Adipocyte (in vitro differentiated cells): ENCODE data around the gene MSI2.

Experiments
- DNase-seq: peaks from one replicate; pipeline ENCODE4 v3.0.0-alpha.2; 2015; ENCODE audit warnings: low read depth
- H3K27me3 ChIP-seq: replicated peaks from 2 replicates; pipeline ENCODE4 v1.7.0; 2013; ENCODE audit warnings: mild to moderate bottlenecking, low read length, moderate library complexity; ENCODE audit not compliant: control insufficient read depth, insufficient read depth
- H3K36me3 ChIP-seq: 2 replicates; pipeline ENCODE4 v1.7.0; 2013; ENCODE audit warnings: low read length, mild to moderate bottlenecking, moderate library complexity; ENCODE audit not compliant: control insufficient read depth, insufficient read depth, severe bottlenecking
- H3K4me1 ChIP-seq: 2 replicates; pipeline ENCODE4 v1.7.0; 2013; ENCODE audit warnings: mild to moderate bottlenecking, low read length, moderate library complexity; ENCODE audit not compliant: control insufficient read depth, insufficient read depth
- H3K4me3 ChIP-seq: 2 replicates; pipeline ENCODE4 v1.7.0; 2013; ENCODE audit warnings: mild to moderate bottlenecking, low read length, moderate library complexity
- H3K9ac ChIP-seq: 2 replicates; pipeline ENCODE4 v1.7.0; 2013; ENCODE audit warnings: mild to moderate bottlenecking, low read length, moderate library complexity
- H3K9me3 ChIP-seq: 2 replicates; pipeline ENCODE4 v1.7.0; 2013; ENCODE audit warnings: mild to moderate bottlenecking, low read length, moderate library complexity; ENCODE audit not compliant: control insufficient read depth

Gene MSI2

DNA sequence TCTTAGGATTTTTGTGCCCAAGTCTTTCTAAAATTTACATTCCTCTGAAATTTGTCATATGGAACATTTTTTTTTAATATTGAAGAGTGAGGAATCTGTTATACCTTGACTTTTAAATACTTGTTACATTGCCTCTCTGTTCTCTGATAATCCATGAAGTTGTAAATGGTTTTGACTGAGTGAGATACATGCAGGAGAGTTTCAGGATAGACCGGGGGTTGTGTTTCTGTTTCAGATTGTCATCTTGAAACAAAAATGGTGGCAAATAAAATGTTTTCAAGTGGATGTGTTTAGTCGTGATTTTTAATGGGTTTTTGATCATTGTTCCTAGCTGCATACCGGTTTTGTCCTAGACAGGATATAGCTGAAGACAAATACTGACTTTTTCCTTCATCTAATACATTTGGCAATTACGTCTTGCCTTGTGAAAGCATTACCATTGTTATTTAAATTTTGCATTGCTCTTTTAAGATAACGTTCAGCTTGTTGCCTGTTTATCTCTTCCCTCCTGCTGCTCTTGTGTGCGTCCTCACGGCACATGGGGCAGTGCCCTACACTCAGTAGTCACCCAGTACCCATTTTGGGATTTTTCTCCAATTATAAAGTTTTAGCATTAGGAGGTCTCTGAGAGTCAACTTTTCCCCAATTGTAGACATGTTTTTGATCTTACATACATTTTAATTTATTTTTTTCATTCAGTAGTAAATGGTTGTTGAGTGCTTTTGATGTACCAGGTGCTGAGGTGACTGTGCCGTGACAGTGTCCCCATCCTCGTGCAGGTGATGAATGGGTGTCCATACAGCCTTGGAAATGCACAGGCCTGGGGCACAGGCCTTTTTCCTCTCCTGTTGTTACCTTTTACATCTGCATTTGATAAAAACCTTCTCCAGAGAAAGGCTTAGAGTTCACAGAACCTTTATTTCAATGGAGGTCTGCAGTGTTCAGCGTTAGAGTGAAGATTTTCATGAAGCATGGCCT lies 169.9 kb downstream of the MSI2 start:
- Histone ChIP-seq H3K36me3 (no peaks in the 10 kb centered on the region), H3K4me3 (no peak overlapping the region), H3K9me3 (no peaks in the 10 kb centered on the region), H3K9ac (no peak overlapping the region), H3K27me3 (no peaks in the 10 kb centered on the region), H3K4me1 (no peaks in the 10 kb centered on the region)
- no peak for DNase-seq

- no peak for DNase-seq
- Histone ChIP-seq H3K27me3 (no peaks in the 10 kb centered on the region), H3K4me1 (no peaks in the 10 kb centered on the region), H3K9me3 (no peaks in the 10 kb centered on the region), H3K9ac (no peak overlapping the region), H3K36me3 (no peaks in the 10 kb centered on the region), H3K4me3 (no peak overlapping the region)
Measured at GRCh38 chr17:57429966-57430365, 173.6 kb downstream of the MSI2 start.

DNA sequence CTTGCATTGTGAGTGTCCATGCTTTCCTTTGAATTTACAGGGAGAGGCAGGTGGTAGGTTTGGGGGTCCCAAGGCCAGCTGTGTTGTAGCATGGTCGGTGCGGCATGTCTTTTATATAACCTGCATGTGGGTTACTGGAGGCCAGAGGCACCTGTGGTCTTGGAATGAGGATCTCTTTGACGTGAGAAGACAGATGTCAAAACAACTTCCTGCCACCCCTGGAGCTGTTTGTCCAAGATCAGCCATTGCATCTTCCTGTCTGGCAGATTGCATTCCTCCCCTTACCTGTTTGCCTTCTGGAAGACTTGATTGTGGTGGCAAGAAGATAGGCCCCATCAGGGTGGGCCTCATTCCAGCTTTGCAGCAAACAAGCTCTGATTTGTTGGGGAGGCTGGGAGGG lies 175.1 kb downstream of the MSI2 start:
- Histone ChIP-seq H3K36me3 (no peaks in the 10 kb centered on the region), H3K4me1 (no peaks in the 10 kb centered on the region), H3K9ac (no peak overlapping the region), H3K27me3 (no peaks in the 10 kb centered on the region), H3K4me3 (no peak overlapping the region), H3K9me3 (no peaks in the 10 kb centered on the region)
- no peak for DNase-seq

GRCh38 chr17:57432507-57433277 lies 176.4 kb downstream of the MSI2 start:
- DNase-seq, result no peak
- no peaks in the 10 kb centered on the region for H3K36me3 ChIP-seq

GRCh38 chr17:57433452-57433851 lies 177.1 kb downstream of the MSI2 start:
- DNase-seq, result no peak
- H3K4me3 ChIP-seq, result no peak overlapping the region

More at GRCh38 chr17:57432507-57433277, 176.4 kb downstream of the MSI2 start:
- Histone ChIP-seq H3K9me3 (no peaks in the 10 kb centered on the region), H3K9ac (no peak overlapping the region), H3K4me1 (no peaks in the 10 kb centered on the region), H3K4me3 (no peak overlapping the region), H3K27me3 (no peaks in the 10 kb centered on the region)

DNA sequence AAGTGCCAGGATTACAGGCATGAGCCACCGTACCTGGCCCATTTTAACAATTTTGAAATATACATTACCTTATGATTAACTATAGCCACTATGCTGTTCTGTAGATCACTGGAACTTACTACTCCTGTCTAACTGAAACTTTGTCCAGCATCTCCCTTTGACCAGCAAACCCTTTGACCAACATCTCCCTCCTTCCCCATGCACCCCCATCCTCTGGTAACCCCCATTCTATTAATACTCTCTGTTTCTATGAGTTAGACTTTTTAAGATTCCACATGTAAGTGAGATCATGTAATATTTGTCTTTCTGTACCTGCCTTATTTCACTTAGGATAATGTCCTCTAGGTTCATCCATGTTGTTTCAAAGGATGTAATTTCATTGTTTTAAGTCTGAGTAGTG lies 178.0 kb downstream of the MSI2 start:
- Histone ChIP-seq H3K9me3 (no peaks in the 10 kb centered on the region), H3K4me3 (no peak overlapping the region)

More at GRCh38 chr17:57433452-57433851, 177.1 kb downstream of the MSI2 start:
- no peak overlapping the region for H3K9ac ChIP-seq
- no peaks in the 10 kb centered on the region for H3K4me1 ChIP-seq
- H3K27me3 ChIP-seq, result no peaks in the 10 kb centered on the region
- no peaks in the 10 kb centered on the region for H3K9me3 ChIP-seq
- no peaks in the 10 kb centered on the region for H3K36me3 ChIP-seq

DNA sequence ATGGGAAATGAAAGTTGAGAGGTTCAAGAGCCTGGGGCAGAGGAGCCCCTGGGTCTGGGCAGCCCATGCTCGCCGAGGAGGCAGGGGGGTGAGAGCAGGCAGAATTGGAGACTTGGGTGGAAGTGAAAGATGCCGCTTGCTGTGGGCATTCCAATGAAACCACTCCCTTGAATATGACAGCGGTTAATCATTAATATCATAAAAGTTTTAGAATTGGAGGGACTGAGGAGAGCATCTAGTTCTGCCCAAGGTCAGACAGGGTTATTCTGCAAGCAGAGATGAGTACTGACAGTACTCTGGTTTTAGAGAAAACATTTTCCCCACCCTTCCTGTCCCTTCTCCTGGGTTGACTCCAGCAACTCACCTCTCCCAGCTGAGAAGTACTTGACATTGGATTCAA lies 180.2 kb downstream of the MSI2 start:
- peaks cover 15% of the 10 kb centered on the region for H3K4me1 ChIP-seq

More for the DNA sequence above, 178.0 kb downstream of the MSI2 start:
- Histone ChIP-seq H3K27me3 (no peaks in the 10 kb centered on the region), H3K9ac (no peak overlapping the region), H3K36me3 (no peaks in the 10 kb centered on the region), H3K4me1 (no peaks in the 10 kb centered on the region)
- no peak for DNase-seq

GRCh38 chr17:57438066-57438731 lies 181.9 kb downstream of the MSI2 start:
- no peak for DNase-seq

More for the DNA sequence above, 180.2 kb downstream of the MSI2 start:
- H3K9me3 ChIP-seq, result no peaks in the 10 kb centered on the region
- H3K4me3 ChIP-seq, result no peak overlapping the region
- DNase-seq, result no peak
- no peaks in the 10 kb centered on the region for H3K36me3 ChIP-seq
- H3K9ac ChIP-seq, result no peak overlapping the region
- no peaks in the 10 kb centered on the region for H3K27me3 ChIP-seq

GRCh38 chr17:57439651-57440050 lies 183.3 kb downstream of the MSI2 start:
- Histone ChIP-seq H3K4me1 (peaks cover 17% of the 10 kb centered on the region), H3K4me3 (no peak overlapping the region), H3K27me3 (no peaks in the 10 kb centered on the region), H3K9me3 (no peaks in the 10 kb centered on the region), H3K9ac (no peak overlapping the region), H3K36me3 (no peaks in the 10 kb centered on the region)
- no peak for DNase-seq

More at GRCh38 chr17:57438066-57438731, 181.9 kb downstream of the MSI2 start:
- Histone ChIP-seq H3K36me3 (no peaks in the 10 kb centered on the region), H3K4me1 (peaks cover 17% of the 10 kb centered on the region), H3K9me3 (no peaks in the 10 kb centered on the region), H3K27me3 (no peaks in the 10 kb centered on the region), H3K4me3 (no peak overlapping the region), H3K9ac (no peak overlapping the region)

GRCh38 chr17:57440522-57441269 lies 184.4 kb downstream of the MSI2 start:
- no peak overlapping the region for H3K4me3 ChIP-seq
- peak; percentile 83 for DNase-seq
- H3K27me3 ChIP-seq, result no peaks in the 10 kb centered on the region

More at GRCh38 chr17:57440522-57441269, 184.4 kb downstream of the MSI2 start:
- H3K9me3 ChIP-seq, result no peaks in the 10 kb centered on the region
- H3K36me3 ChIP-seq, result no peaks in the 10 kb centered on the region
- H3K4me1 ChIP-seq, result peaks cover 17% of the 10 kb centered on the region
- H3K9ac ChIP-seq, result no peak overlapping the region
